HEK293T (cell line): Measurements from ENCODE around the gene ARL15.

Experiments used
- ARNT ChIP-seq: fragments of 450-650 bp; IDR thresholded peaks from 2 replicates; pipeline ENCODE4 v1.6.1; 2017; ENCODE audit warnings: mild to moderate bottlenecking
- BHLHE40 ChIP-seq: fragments of 450-650 bp; IDR thresholded peaks from 2 replicates; pipeline ENCODE4 v1.6.1; 2016; ENCODE audit warnings: mild to moderate bottlenecking, moderate library complexity, borderline replicate concordance
- ELF4 ChIP-seq: fragments of 450-650 bp; IDR thresholded peaks from 2 replicates; pipeline ENCODE4 v1.6.1; 2017; ENCODE audit warnings: antibody characterized with exemption
- FOXK2 ChIP-seq: fragments of 450-650 bp; IDR thresholded peaks from 2 replicates; pipeline ENCODE4 v1.6.1; 2016; ENCODE audit warnings: mild to moderate bottlenecking
- FOXM1 ChIP-seq: fragments of 450-650 bp; IDR thresholded peaks from 2 replicates; pipeline ENCODE4 v1.6.1; 2017; ENCODE audit warnings: mild to moderate bottlenecking, borderline replicate concordance
- HDGF ChIP-seq: fragments of 450-650 bp; IDR thresholded peaks from 2 replicates; pipeline ENCODE4 v1.6.1; 2017; ENCODE audit warnings: antibody characterized with exemption, borderline replicate concordance
- LEF1 ChIP-seq: fragments of 450-650 bp; IDR thresholded peaks from 2 replicates; pipeline ENCODE4 v1.6.1; 2017; ENCODE audit warnings: mild to moderate bottlenecking, borderline replicate concordance
- NFRKB ChIP-seq: fragments of 450-650 bp; IDR thresholded peaks from 2 replicates; pipeline ENCODE4 v1.6.1; 2016; ENCODE audit warnings: mild to moderate bottlenecking, moderate library complexity
- SP1 ChIP-seq: fragments of 450-650 bp; IDR thresholded peaks from 2 replicates; pipeline ENCODE4 v1.6.1; 2017
- SUZ12 ChIP-seq: fragments of 450-650 bp; IDR thresholded peaks from 2 replicates; pipeline ENCODE4 v1.6.1; 2016; ENCODE audit warnings: mild to moderate bottlenecking
- TARDBP ChIP-seq: fragments of 450-650 bp; IDR thresholded peaks from 2 replicates; pipeline ENCODE4 v1.6.1; 2016
- ZNF384 ChIP-seq: fragments of 450-650 bp; IDR thresholded peaks from 2 replicates; pipeline ENCODE4 v1.6.1; 2016
- TF ChIP-seq, protein P1 (sequence below): fragments of 450-650 bp; IDR thresholded peaks from 2 replicates; pipeline ENCODE4 v1.6.1; 2016

- TF ChIP-seq FOXM1 (no peak), NFRKB (no peak), LEF1 (no peak), HDGF (no peak), ZNF384 (no peak), SP1 (no peak), FOXK2 (no peak), ELF4 (no peak), SUZ12 (no peak), BHLHE40 (no peak), TARDBP (no peak), ARNT (no peak)
- TF ChIP-seq, protein P1, sequence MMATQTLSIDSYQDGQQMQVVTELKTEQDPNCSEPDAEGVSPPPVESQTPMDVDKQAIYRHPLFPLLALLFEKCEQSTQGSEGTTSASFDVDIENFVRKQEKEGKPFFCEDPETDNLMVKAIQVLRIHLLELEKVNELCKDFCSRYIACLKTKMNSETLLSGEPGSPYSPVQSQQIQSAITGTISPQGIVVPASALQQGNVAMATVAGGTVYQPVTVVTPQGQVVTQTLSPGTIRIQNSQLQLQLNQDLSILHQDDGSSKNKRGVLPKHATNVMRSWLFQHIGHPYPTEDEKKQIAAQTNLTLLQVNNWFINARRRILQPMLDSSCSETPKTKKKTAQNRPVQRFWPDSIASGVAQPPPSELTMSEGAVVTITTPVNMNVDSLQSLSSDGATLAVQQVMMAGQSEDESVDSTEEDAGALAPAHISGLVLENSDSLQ: peak; percentile 92
These were observed 61.0 kb downstream of the ARL15 start for GRCh38 chr5:54249210-54250028.
